ENCODE data around the gene NKX1-1. TPM values are rescaled to one million over a fixed set of nuclear protein-coding genes. Genes with fewer than 3 reads are reported as not detected.
A peak's percentile ranks its signal among the peaks of the same experiment; 100 is the strongest.

The NKX1-1 gene
- total RNA-seq, 1 experiment from 2014 or later = not detected

DNA sequence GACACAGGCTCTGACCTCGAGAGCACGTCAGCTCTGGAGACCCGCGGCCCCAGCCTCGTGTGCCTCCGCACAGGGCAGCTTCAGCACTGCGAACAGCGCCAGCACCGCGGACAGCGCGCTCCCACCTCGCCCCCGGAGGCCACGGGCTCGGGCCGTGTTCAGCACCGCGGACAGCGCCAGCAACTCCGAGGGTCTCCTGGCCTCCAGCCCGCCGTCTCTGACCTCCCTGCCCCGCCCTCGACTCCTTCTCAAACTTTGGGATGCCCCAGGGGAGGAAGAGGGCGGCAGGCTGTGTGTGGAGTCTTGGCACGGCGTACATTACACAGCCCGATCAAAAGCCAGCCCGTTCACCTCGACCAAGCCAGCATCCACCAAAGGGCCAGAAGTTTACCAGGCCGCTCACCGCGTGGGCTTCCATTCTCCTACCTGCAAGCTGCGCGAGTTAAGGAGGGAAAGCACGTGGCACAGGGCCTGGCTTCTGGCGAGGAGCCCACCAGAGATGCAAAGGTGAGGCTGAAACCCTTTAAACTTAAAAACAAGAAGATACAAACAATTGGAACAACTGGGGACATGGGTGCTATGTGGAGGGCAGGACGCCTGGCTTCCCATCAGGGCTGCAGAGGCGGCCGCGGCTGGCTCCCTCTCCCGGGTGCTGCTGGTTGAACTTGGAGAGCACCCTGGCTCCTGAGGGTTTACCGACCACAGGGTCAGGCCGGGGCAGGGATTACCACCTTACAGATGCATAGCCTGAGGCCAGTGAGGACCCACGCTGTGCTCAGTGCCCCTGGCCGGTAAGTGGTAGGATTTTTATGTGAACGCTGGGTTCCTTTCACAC is 4.5 kb upstream of the NKX1-1 start (continued):
- peak; percentile 95 for TF ChIP-seq PRDM15 (CRISPR knock-in tag; IDR thresholded peaks at IDR 0.05)
- peak; percentile 100 for TF ChIP-seq IRF1 (CRISPR knock-in tag; IDR thresholded peaks at IDR 0.05)
- TF ChIP-seq, protein P1, sequence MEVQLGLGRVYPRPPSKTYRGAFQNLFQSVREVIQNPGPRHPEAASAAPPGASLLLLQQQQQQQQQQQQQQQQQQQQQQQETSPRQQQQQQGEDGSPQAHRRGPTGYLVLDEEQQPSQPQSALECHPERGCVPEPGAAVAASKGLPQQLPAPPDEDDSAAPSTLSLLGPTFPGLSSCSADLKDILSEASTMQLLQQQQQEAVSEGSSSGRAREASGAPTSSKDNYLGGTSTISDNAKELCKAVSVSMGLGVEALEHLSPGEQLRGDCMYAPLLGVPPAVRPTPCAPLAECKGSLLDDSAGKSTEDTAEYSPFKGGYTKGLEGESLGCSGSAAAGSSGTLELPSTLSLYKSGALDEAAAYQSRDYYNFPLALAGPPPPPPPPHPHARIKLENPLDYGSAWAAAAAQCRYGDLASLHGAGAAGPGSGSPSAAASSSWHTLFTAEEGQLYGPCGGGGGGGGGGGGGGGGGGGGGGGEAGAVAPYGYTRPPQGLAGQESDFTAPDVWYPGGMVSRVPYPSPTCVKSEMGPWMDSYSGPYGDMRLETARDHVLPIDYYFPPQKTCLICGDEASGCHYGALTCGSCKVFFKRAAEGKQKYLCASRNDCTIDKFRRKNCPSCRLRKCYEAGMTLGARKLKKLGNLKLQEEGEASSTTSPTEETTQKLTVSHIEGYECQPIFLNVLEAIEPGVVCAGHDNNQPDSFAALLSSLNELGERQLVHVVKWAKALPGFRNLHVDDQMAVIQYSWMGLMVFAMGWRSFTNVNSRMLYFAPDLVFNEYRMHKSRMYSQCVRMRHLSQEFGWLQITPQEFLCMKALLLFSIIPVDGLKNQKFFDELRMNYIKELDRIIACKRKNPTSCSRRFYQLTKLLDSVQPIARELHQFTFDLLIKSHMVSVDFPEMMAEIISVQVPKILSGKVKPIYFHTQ (CRISPR knock-in tag; IDR thresholded peaks at IDR 0.05) = peak; percentile 94; the same call in 1 of the 2 replicates
- no peak; the same call in 1 of the 2 replicates for TF ChIP-seq ZNF425 (CRISPR knock-in tag; conservative IDR thresholded peaks at IDR 0.05)
- peak; percentile 82; the same call in 1 of the 2 replicates for TF ChIP-seq ZNF532 (CRISPR knock-in tag; IDR thresholded peaks at IDR 0.05; ENCODE audit: borderline replicate concordance)

- ChIA-PET POLR2A (no interaction called here), CTCF (interaction anchor here (1.0 to 4.4 kb wide), 3 partner anchors 8 to 103 kb away, joined by 3 to 19 read pairs (median 4); no protein-coding TSS in a partner anchor)
- no peaks in the 10 kb centered on the region for H3K9me3 Mint-ChIP-seq
- ATAC-seq = no peak
- no peak overlapping the region for H3K4me3 Mint-ChIP-seq
- no peak overlapping the region for H3K27ac Mint-ChIP-seq
- TF ChIP-seq ZNF281 (CRISPR knock-in tag; IDR thresholded peaks at IDR 0.05) = no peak
- TF ChIP-seq, protein P2, sequence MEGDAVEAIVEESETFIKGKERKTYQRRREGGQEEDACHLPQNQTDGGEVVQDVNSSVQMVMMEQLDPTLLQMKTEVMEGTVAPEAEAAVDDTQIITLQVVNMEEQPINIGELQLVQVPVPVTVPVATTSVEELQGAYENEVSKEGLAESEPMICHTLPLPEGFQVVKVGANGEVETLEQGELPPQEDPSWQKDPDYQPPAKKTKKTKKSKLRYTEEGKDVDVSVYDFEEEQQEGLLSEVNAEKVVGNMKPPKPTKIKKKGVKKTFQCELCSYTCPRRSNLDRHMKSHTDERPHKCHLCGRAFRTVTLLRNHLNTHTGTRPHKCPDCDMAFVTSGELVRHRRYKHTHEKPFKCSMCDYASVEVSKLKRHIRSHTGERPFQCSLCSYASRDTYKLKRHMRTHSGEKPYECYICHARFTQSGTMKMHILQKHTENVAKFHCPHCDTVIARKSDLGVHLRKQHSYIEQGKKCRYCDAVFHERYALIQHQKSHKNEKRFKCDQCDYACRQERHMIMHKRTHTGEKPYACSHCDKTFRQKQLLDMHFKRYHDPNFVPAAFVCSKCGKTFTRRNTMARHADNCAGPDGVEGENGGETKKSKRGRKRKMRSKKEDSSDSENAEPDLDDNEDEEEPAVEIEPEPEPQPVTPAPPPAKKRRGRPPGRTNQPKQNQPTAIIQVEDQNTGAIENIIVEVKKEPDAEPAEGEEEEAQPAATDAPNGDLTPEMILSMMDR (IDR thresholded peaks at IDR 0.05) = 0 out of 2 replicates have a peak, but pooled peaks have one; percentile 9
- TF ChIP-seq ETV6 (CRISPR knock-in tag; IDR thresholded peaks at IDR 0.05) = no peak
- TF ChIP-seq SOX15 (CRISPR knock-in tag; IDR thresholded peaks at IDR 0.05) = no peak
- H3K4me1 Mint-ChIP-seq = peaks cover 13% of the 10 kb centered on the region
- H3K27me3 Mint-ChIP-seq (ENCODE audit: low read depth) = peaks cover 80% of the 10 kb centered on the region
- no peaks in the 10 kb centered on the region for H3K36me3 Mint-ChIP-seq
- DNase-seq (ENCODE audit: low spot score) = no peak
Measured at GRCh38 chr4:1409491-1410425, 3.5 kb upstream of the NKX1-1 start.
